K562 (cell line): Measurements from ENCODE around the gene CCT8L2. TPM values are rescaled to one million over a fixed set of nuclear protein-coding genes. Genes with fewer than 3 reads are reported as not detected.

Experiments
- ATF1 ChIP-seq, 2 experiments: fragments of 450-650 bp in 1 of 2; IDR thresholded peaks; 2 replicates each; pipeline ENCODE4 v1.6.1; 2016; ENCODE audit warnings: missing compliant biosample characterization in 1 of 2, missing genetic modification characterization in 1 of 2
- CBX5 ChIP-seq: IDR thresholded peaks from 2 replicates; pipeline ENCODE4 v1.6.1; 2014; ENCODE audit warnings: low read depth, borderline replicate concordance
- JUN ChIP-seq, 2 experiments: sonication (generic) in 1 of 2; formaldehyde crosslinking in 1 of 2; IDR thresholded peaks; 2 replicates each; pipeline versions ENCODE4 v1.6.1 to v1.8.0; 2012 to 2022; ENCODE audit warnings: borderline replicate concordance in 2 of 2, mild to moderate bottlenecking in 2 of 2, improper control_type of control experiment in 1 of 2, low read depth in 1 of 2, low read length in 1 of 2, missing genetic modification reagents in 1 of 2
- KAT7 ChIP-seq: sonication (generic); formaldehyde crosslinking; IDR thresholded peaks from 2 replicates; pipeline ENCODE4 v1.8.0; 2022; ENCODE audit warnings: missing genetic modification reagents, mild to moderate bottlenecking, borderline replicate concordance
- PTBP1 ChIP-seq: fragments of 200-400 bp; formaldehyde crosslinking; IDR thresholded peaks from 2 replicates; pipeline ENCODE4 v1.6.1; 2017; ENCODE audit warnings: low read depth, low read length
- RAD21 ChIP-seq, 2 experiments: fragments of 250-450 bp in 1 of 2; fragments of 450-650 bp in 1 of 2; sonication (Bioruptor Pico) in 1 of 2; formaldehyde crosslinking in 1 of 2; IDR thresholded peaks in 1 of 2; conservative IDR thresholded peaks in 1 of 2; 2 replicates each; pipeline versions ENCODE4 v1.4.0 to v1.8.0; 2020 to 2022; ENCODE audit warnings: mild to moderate bottlenecking in 2 of 2, moderate library complexity in 1 of 2
- RNF2 ChIP-seq: sonication (generic); IDR thresholded peaks from 2 replicates; pipeline ENCODE4 v1.6.1; 2016
- ZFP1 ChIP-seq: fragments of 450-650 bp; formaldehyde crosslinking; IDR thresholded peaks from 2 replicates; pipeline ENCODE4 v1.4.0; 2020; ENCODE audit warnings: mild to moderate bottlenecking, mixed read lengths
- ZNF23 ChIP-seq: fragments of 250-450 bp; sonication (Bioruptor Pico); IDR thresholded peaks from 2 replicates; pipeline ENCODE4 v1.4.0; 2020; ENCODE audit warnings: mild to moderate bottlenecking
- ZNF24 ChIP-seq: fragments of 450-650 bp; IDR thresholded peaks from 2 replicates; pipeline ENCODE4 v1.6.1; 2016
- polyA plus RNA-seq, 8 experiments: library from polyadenylated mRNA; depleted of rRNA in 4 of 8; stranded (reverse) in 5 of 8; unstranded in 3 of 8; fragments of >200 nt; fragmentation: Nextera tagmentation in 2 of 8; fragmentation: Illumina TruSeq in 1 of 8; extraction: Ambion mirVana in 2 of 8; extraction: Trizol in 1 of 8; gene quantifications; 2 replicates each; pipeline versions ENCODE4 v1.2.1 to v1.2.3, GENCODE V29; 2011 to 2014; ENCODE audit warnings: inconsistent platforms in 1 of 8, missing spikeins in 1 of 8
- total RNA-seq, 7 experiments: library from RNA; depleted of rRNA in 6 of 7; stranded (reverse); fragments of >200 nt in 6 of 7; fragmentation: Illumina TruSeq in 2 of 7; extraction: Trizol in 2 of 7; gene quantifications; 2 replicates each; pipeline versions ENCODE4 v1.2.1 to v1.2.3, GENCODE V29; 2011 to 2021; ENCODE audit warnings: low replicate concordance in 1 of 7
- TF ChIP-seq, protein P1 (sequence below): fragments of 450-650 bp; IDR thresholded peaks from 2 replicates; pipeline ENCODE4 v1.6.1; 2016; ENCODE audit warnings: mild to moderate bottlenecking, moderate library complexity

Gene CCT8L2
- total and polyA plus RNA-seq, 9 of the 15 experiments (the other 6 are each of a cell fraction or from before 2014, with no cell fraction given), result 0.13 TPM; not detected in 8

DNA sequence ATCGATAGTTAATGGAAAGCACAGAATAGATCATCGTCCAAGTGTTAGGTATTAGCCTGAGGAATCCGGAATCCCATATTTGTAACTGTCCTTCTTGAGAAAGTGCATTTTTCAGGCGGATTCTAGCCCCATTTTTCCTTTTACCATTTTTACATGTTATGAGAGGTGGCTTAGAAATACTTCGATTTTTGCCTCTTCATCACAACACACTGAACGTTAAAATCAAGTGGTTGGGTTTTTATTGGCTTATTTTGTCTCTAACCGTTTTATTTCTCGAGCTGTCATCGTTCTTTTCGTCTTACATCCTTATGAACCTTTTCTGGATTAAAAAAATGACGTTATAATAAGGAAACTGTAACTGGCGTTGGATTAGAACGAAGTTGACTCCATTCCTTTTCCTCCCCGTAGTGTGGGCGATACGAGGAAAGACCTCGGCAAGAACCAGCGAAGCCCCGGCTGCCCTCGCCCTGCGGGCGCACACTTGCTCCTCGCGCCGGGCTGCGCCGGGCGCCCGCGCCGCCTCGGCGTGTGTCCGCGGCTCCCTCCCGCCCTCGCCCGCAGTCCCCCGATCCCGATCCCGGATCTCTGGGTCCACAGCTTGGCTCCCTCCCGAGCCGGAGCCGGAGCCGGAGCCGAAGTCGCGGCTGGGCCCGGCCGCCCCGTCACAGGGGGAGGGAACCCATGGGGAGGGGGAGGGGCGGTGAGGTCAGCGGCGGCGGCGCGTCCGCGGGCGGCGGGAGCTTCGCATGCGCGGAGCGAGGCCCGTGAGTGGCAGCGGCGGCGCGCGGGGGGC, 8.2 kb upstream of the CCT8L2 start (continued):
- TF ChIP-seq, protein P1, sequence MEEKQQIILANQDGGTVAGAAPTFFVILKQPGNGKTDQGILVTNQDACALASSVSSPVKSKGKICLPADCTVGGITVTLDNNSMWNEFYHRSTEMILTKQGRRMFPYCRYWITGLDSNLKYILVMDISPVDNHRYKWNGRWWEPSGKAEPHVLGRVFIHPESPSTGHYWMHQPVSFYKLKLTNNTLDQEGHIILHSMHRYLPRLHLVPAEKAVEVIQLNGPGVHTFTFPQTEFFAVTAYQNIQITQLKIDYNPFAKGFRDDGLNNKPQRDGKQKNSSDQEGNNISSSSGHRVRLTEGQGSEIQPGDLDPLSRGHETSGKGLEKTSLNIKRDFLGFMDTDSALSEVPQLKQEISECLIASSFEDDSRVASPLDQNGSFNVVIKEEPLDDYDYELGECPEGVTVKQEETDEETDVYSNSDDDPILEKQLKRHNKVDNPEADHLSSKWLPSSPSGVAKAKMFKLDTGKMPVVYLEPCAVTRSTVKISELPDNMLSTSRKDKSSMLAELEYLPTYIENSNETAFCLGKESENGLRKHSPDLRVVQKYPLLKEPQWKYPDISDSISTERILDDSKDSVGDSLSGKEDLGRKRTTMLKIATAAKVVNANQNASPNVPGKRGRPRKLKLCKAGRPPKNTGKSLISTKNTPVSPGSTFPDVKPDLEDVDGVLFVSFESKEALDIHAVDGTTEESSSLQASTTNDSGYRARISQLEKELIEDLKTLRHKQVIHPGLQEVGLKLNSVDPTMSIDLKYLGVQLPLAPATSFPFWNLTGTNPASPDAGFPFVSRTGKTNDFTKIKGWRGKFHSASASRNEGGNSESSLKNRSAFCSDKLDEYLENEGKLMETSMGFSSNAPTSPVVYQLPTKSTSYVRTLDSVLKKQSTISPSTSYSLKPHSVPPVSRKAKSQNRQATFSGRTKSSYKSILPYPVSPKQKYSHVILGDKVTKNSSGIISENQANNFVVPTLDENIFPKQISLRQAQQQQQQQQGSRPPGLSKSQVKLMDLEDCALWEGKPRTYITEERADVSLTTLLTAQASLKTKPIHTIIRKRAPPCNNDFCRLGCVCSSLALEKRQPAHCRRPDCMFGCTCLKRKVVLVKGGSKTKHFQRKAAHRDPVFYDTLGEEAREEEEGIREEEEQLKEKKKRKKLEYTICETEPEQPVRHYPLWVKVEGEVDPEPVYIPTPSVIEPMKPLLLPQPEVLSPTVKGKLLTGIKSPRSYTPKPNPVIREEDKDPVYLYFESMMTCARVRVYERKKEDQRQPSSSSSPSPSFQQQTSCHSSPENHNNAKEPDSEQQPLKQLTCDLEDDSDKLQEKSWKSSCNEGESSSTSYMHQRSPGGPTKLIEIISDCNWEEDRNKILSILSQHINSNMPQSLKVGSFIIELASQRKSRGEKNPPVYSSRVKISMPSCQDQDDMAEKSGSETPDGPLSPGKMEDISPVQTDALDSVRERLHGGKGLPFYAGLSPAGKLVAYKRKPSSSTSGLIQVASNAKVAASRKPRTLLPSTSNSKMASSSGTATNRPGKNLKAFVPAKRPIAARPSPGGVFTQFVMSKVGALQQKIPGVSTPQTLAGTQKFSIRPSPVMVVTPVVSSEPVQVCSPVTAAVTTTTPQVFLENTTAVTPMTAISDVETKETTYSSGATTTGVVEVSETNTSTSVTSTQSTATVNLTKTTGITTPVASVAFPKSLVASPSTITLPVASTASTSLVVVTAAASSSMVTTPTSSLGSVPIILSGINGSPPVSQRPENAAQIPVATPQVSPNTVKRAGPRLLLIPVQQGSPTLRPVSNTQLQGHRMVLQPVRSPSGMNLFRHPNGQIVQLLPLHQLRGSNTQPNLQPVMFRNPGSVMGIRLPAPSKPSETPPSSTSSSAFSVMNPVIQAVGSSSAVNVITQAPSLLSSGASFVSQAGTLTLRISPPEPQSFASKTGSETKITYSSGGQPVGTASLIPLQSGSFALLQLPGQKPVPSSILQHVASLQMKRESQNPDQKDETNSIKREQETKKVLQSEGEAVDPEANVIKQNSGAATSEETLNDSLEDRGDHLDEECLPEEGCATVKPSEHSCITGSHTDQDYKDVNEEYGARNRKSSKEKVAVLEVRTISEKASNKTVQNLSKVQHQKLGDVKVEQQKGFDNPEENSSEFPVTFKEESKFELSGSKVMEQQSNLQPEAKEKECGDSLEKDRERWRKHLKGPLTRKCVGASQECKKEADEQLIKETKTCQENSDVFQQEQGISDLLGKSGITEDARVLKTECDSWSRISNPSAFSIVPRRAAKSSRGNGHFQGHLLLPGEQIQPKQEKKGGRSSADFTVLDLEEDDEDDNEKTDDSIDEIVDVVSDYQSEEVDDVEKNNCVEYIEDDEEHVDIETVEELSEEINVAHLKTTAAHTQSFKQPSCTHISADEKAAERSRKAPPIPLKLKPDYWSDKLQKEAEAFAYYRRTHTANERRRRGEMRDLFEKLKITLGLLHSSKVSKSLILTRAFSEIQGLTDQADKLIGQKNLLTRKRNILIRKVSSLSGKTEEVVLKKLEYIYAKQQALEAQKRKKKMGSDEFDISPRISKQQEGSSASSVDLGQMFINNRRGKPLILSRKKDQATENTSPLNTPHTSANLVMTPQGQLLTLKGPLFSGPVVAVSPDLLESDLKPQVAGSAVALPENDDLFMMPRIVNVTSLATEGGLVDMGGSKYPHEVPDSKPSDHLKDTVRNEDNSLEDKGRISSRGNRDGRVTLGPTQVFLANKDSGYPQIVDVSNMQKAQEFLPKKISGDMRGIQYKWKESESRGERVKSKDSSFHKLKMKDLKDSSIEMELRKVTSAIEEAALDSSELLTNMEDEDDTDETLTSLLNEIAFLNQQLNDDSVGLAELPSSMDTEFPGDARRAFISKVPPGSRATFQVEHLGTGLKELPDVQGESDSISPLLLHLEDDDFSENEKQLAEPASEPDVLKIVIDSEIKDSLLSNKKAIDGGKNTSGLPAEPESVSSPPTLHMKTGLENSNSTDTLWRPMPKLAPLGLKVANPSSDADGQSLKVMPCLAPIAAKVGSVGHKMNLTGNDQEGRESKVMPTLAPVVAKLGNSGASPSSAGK, result peak; percentile 89
- peak; percentile 79; the same call in 1 of the 2 replicates for TF ChIP-seq ZNF24
- peak; percentile 87; the same call in 1 of the 2 replicates for TF ChIP-seq KAT7 (CRISPR knock-in tag)
- peak; percentile 31; the same call in 1 of the 2 replicates for TF ChIP-seq ZNF23 (CRISPR knock-in tag)
- TF ChIP-seq PTBP1, result peak; percentile 86
- peak; percentile 85; the same call in 1 of the 2 replicates for TF ChIP-seq CBX5
- TF ChIP-seq JUN (IDR thresholded peaks at IDR 0.05; ENCODE audit: borderline replicate concordance, low read depth, low read length), result peak; percentile 96
- peak; percentile 94 for TF ChIP-seq JUN (CRISPR knock-in tag; IDR thresholded peaks at IDR 0.05; ENCODE audit: borderline replicate concordance)
- TF ChIP-seq RAD21 (CRISPR knock-in tag; conservative IDR thresholded peaks at IDR 0.05 in 1 of 2, IDR thresholded peaks at IDR 0.05 in 1 of 2), result peak; percentile 41 to 42; a peak in 3 of 4 replicates
- peak; percentile 52; the same call in 1 of the 2 replicates for TF ChIP-seq ZFP1
- peak; percentile 98 for TF ChIP-seq RNF2
- TF ChIP-seq ATF1 (CRISPR knock-in tag; IDR thresholded peaks at IDR 0.05), result peak; percentile 58; the same call in 1 of the 2 replicates
- peak; percentile 91 for TF ChIP-seq ATF1 (tag; IDR thresholded peaks at IDR 0.05)
